ENCODE measurements around the gene RNF157.

DNA sequence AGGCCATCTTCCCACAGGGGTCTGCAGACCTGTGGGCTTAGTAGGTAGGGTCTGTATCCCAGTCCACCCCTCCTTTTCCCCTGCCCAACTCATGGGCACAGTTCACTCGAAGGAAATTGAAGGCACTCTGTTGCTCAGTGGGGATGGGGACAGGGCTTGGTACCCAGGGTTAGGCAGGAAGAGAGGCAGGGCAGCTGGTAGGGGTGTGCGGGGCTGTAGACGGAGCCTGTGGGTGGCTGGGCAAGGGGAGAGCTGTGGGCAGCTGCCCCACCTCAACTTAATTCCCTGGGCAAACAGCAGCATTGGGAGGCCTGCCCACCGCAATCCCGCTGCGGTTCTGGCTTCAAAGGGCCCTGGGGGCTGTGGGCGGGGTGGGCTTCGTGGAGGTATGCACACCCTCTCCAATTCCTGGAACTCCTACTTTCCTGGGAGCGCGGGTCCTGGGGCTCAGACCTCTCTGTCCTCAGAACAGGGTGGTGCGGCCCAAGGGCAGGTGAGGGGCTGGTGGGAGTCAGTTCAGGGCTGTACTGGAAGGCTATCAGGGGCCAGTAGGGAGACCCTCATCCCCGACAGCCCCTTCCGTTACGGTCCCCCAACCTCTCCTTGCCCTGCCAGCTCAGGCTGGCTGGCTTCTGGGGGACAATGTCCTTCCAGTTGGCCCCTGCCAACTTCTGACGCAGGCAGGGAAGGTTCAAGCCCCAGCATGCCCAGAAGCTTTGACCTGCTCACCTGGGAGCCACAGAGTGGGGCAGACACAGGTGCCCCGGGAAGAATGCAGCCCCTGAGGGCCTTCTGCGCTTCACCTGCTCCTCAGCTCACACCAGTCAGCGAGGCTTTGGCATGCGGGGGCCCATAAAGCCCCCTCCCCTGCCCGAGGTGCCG, 108.4 kb downstream of the RNF157 start:
- TF ChIP-seq BRD4 (CRISPR knock-in tag; IDR thresholded peaks at IDR 0.05): no peak
- TF ChIP-seq ZNF605 (CRISPR knock-in tag; IDR thresholded peaks at IDR 0.05): no peak
